GM21529 (cell line): ENCODE measurements around the gene MIP.
"Not testable (repeated sequence)": the region's sequence is repeated elsewhere in the genome, so short reads cannot be mapped to it uniquely, and the experiment has no call there.

Source experiments
- ATAC-seq: cut with Tn5 transposase; IDR thresholded peaks from one replicate; pipeline ENCODE4 v1.9.1; 2021; ENCODE audit not compliant: unreplicated experiment

The MIP gene

GRCh38 chr12:56411781-56412639 is 42.4 kb downstream of the MIP start:
- ATAC-seq = no peak

GRCh38 chr12:56410768-56411167 is 43.7 kb downstream of the MIP start:
- no peak for ATAC-seq

DNA sequence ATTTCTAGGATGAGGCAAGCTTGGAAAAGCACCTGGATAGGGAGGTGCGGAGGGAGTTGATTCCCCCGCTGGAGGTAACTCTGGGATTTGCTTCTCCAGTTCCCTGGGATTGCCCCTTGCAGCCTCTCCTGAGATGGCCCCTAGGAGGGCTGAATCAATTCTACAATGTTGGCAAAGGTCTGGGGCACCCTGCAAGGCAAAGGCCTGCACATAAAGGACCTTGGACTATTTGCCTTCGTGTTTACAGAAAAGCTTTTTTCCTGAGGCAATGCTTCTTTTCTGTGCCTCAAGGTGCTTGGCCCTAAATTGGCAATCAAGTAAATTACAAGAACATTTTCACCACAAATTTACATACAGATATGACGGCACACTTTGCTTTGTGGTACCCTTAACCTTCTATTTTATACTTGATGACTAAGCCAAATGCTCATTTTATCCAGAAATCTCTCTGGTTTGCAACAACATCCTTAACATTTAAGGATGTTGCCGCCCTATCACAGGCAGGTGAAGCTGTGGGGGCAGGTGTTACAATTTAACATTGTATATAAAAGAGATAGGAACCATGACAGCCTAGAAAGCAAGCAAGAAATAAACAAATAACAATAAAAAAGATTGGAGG is 45.5 kb downstream of the MIP start:
- ATAC-seq = no peak

DNA sequence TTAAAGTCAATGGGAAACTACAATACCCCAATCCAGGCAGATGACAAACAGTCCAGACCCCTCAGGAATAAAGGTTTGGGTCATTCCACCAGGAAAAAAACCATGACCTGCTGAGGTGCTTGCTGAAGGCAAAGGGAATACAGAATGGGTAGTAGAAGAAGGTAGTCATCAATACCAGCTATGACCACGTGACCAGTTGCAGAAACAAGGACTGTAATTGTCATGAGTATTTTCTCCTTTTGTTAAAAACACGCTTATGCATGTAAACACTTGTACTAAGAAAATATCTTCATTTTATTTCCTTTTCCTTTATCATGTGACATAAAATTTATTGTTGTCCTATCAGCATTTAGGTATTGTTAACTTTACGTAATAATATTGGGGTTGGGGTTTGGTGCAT is 50.2 kb downstream of the MIP start:
- ATAC-seq = not testable (repeated sequence)

DNA sequence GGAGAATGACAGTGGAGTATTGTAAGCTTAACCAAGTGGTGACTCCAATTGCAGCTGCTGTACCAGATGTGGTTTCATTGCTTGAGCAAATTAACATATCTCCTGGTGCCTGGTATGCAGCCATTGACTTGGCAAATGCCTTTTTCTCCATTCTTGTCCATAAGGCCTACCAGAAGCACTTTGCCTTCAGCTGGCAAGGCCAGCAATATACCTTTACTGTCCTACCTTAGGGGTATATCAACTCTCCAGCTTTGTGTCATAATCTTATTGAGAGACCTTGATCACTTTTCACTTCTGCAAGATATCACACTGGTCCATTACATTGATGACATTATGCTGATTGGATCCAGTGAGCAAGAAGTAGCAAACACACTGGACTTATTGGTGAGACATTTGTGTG is 52.8 kb downstream of the MIP start:
- ATAC-seq = not testable (repeated sequence)

DNA sequence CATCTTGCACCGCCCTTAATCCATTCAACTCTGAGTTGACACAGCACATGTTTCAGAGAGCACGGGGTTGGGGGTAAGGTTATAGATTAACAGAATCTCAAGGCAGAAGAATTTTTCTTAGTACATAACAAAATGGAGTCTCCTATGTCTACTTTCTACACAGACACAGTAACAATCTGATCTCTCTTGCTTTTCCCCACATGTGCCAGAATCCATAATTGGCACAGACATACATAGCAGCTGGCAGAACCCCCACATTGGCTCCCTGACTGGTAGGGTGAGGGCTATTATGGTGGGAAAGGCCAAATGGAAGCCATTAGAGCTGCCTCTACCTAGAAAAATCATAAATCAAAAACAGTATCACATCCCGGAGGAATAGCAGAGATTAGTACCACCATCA is 53.3 kb downstream of the MIP start:
- not testable (repeated sequence) for ATAC-seq
